NCI-H146 (cell line): ENCODE results near the gene UBXN1.
A peak's percentile ranks its signal among the peaks of the same experiment; 100 is the strongest.

Source experiments
- DNase-seq: peaks from one replicate; lab custom pipeline; 2025; lab: John Stamatoyannopoulos, UW

The UBXN1 gene, protein sequence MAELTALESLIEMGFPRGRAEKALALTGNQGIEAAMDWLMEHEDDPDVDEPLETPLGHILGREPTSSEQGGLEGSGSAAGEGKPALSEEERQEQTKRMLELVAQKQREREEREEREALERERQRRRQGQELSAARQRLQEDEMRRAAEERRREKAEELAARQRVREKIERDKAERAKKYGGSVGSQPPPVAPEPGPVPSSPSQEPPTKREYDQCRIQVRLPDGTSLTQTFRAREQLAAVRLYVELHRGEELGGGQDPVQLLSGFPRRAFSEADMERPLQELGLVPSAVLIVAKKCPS

GRCh38 chr11:62678770-62679696 is at the start of gene UBXN1:
Gene UBXN1, minus strand, starts transcription at chr11:62679073. Its CDS starts 150 bp downstream, at chr11:62678923.
- DNase-seq: peak; percentile 86

DNA sequence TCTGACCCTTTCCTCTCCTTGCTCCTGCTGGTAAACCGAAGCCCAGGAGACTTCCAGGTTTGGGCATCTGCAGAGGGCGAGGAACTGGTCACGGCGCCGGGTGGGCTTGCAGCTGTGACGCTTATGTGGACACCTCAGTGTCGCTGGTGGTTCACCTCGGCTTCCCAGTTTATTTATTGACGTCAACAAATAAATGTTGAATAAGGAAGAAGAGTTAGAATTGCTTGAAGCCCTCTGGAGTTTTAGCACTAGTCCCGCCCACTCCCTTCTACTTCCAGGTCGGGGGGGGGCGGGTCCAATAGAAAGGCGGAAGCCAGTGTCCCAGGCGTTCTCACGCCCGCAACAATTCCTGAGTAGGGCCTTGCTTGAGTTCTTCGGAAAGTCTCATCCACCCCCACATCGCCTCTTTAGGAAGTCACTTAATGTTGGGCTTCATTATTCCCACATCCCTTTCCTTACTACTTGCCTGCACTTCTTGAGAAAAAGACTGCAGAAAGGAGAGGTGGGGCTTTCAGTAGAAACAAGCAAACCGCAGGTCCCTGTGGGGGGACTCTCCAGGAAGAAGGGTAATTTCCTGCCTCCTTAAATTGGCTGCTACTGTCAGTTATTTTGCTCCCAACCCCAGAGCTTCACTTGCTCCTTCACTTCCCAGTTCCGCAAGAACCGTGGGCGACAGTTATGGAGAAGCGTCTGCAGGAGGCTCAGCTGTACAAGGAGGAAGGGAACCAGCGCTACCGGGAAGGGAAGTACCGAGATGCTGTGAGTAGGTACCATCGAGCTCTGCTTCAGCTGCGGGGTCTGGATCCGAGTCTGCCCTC is 49.5 kb upstream of the UBXN1 start, which contains the start of gene TTC9C:
Gene TTC9C (plus strand): TSS at position 316 of the 818 bp plus-strand sequence. CDS start 363 bp downstream, at position 679.
- DNase-seq: peak; percentile 90

DNA sequence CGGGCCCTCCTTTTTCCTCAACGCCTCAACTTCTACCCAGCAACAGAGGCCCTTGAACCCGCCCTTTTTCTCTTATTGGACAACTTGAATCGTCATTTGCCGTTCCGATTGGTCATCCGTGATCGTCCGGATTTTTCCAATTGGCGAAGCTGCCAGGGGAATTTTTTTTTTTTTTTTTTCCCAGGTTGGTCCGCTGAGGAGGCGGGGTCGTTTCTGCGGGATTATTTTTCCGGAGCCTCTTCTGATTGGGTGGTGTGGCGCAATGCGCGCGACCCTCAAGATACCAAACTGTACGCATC is 48.9 kb upstream of the UBXN1 start:
- peak; percentile 98 for DNase-seq

DNA sequence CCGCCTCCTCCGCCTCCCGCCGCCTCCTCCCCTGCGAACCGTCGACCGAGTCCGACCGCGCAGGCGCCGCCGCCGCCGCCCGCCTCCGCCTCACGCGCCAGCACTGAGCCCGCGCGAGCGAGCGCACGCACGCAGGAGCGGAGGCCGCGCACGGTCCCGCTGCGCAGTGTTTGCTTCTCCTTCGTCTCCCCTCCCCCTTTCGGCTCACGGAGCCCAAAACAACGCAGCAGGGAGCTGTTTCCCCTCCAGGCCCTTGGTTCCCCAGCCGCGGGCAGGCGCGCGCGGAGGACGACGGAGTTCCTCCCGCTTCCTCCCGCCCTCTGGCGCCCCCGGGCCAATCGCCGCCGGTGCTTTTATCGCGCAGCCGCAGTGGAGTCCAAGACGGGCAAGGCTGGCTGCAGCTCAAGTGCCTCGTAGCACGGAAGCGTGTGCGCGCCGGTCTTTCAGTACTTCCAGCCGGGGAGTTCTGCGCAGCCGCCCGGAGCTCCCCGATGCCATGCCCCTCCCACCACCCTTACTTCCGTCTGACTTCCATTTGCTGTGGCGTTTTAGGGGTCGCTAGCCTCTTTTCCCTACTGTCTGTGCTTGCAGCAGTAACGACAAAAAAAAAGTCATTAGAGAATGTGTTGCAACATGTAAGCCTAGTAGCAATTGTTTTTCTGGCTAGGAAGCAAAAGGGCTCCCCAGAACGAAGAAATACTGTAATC is 48.4 kb upstream of the UBXN1 start, which contains the start of gene HNRNPUL2:
Gene HNRNPUL2 (minus strand): TSS at position 293 of the 707 bp plus-strand sequence. CDS start 301 bp downstream, outside the sequence.
- DNase-seq: peak; percentile 99

DNA sequence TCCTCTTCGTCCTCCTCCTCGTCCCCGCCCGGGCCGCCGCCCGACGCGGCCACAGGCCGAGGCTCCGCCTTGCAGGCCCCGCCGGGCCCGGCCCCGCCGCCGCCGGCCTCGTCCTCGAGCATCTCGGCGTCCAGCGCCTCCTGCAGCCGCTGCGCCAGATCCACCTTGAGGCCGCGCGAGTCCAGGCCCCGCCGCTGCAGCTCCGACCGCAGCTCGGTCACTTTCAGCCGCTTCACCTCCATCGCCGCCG is 48.0 kb upstream of the UBXN1 start:
- DNase-seq: no peak

- no peak for DNase-seq
Measured at GRCh38 chr11:62726156-62726914, 47.5 kb upstream of the UBXN1 start.

DNA sequence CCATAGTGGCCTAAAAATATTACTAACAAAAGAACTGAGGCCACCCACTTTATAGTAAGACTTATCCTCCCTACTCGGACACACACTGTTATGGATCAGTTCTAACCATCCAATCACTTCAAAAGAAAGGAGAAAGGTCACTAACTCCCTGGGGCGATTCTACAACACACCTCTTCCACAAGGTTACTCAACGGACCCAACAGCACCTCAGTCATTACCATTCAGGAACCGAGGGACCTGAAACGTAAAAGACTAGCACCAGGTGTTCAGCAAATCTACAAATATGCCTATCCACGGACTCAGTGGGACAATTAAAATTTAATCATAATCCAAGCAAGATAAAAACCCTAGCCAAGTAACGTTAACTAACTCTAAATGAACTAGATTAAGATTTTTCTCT is 46.8 kb upstream of the UBXN1 start:
- peak; percentile 33 for DNase-seq

DNA sequence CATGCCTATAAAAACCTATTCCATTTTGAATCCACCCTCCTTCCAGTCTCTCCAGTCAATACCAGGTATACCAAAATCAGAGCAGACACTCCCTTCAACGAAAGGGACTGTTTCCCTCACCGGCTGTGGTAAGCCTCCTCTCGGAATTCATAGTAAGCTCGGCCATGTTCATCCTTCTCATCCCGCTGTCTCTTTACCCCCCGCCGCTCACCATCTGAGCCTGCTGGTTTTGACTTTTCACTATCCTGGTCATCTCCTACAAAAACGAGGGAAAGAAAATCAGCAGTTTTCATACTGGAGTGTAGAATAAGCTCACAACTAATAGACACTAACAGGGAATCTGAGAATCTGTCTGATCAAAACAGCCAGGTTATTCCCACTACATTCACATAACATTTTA is 45.3 kb upstream of the UBXN1 start:
- DNase-seq: no peak

GRCh38 chr11:62721994-62722393 is 43.1 kb upstream of the UBXN1 start:
- DNase-seq: no peak

GRCh38 chr11:62719302-62719978 is 40.6 kb upstream of the UBXN1 start:
- DNase-seq: no peak

DNA sequence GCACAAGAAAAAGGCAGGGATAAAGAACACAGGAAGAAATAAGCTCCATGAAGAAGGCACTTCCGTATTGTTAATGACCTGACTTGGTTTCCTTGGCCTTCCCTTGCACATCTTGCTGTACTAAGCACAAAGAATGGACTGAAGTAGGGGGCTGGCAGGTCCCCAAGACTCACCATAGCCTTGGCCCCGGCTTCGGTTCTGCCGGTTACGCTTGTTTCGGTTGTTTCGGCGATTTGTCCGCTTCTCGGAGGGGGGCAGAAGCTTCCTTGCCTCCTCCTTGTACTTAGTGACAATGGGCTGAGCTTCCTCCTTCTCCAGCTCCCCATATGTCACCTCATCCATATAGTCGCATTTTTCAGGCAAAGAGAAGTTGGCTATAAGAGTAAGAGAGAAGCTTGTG is 37.9 kb upstream of the UBXN1 start:
- DNase-seq: no peak

DNA sequence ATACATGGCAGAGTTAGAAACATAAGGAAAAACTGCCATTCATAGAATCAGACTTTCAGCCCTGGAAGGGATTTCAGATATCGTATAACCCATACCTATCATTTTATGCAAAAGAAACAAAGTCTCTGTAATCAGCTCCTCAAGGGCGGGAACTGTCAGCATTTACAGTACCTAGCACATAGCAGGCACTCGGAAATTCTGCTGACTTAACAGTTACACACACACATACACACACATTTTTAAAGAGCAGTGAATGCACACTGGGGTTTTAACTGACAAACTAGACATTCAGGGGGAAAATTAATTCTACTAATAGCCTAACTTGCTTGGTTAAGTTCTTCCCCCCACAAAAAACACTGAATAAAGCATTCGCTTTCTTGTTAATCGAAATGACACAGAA is 37.3 kb upstream of the UBXN1 start:
- no peak for DNase-seq

- DNase-seq: no peak
Measured at GRCh38 chr11:62715150-62716130, 36.6 kb upstream of the UBXN1 start.

DNA sequence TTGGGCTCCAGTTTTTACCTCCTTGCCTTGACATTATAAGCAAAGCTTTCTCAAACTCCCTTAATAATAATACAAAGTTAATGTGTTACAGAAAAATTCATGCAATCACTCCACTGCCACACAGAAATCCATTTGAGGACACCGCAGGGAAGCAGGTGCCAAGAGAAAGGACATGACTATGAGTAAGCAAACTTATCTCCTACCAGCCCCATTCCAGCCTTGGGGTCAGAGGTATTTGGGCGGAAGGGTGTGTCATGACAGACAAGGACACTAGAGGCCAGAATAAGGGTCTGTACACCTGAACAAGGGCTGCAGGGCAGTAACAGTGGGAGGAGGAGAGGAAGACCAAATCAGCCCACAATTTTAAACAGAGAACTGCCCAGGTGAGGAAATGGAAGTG is 34.5 kb upstream of the UBXN1 start:
- DNase-seq: no peak

GRCh38 chr11:62712861-62713260 is 34.0 kb upstream of the UBXN1 start:
- DNase-seq: no peak

DNA sequence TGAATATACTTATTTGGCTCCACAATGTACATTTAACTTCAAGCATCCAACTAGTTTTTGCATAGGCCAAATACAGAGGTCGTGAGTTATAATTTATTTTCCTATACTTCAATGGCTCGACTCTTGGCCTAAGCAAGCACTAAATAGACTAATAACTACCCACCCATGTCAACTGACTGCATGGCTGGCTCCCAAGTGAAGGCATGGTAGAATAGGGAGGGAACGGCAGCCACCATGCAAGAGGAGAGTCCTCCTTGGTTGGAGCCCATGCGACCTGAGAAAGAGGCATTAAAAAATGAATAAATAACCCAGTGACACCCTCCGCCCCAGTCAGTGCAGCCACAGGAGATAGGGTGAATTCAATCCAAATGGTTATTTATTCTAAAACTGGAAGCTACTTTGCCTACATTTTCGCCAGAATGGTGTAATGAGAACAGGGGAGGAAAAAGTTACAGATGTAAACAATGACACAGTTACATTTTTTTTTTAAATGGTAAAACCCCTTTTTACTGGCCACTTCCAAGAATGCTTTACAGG is 33.5 kb upstream of the UBXN1 start:
- no peak for DNase-seq

DNA sequence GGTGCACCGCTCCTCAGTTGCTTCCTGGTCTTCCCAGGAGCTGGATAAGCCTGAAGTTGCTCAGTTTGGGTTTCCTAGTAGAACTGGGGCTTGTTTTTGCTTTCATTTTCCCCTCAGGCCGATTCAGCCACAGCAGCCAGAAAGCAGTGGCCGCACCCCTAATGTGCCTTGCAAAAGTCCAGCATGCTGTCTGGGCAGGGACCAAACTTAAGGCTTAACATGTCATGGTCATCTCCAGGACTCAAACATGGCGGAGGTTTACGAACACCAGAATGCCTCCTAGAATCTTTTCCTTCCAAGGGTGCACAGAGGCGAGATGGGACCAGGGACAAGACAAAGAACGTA is 31.1 kb upstream of the UBXN1 start:
- no peak for DNase-seq

GRCh38 chr11:62709247-62710000 is 30.6 kb upstream of the UBXN1 start:
- peak; percentile 99 for DNase-seq
